Activated CD8-positive, alpha-beta T cell treated with anti-CD3 and anti-CD28 coated beads for 36 hours (primary cell): ENCODE measurements around the gene SLC4A4. TPM values are rescaled to one million over a fixed set of nuclear protein-coding genes. Genes with fewer than 3 reads are reported as not detected.

Experiments
- ATAC-seq: fragments of 200-7000 bp; cut with Tn5 transposase; one replicate; pipeline ENCODE4 v1.10.0; 2021; ENCODE audit warnings: mild to moderate bottlenecking, moderate library complexity
- CTCF ChIA-PET: fragments of 350-600 bp; sonication (Branson Sonifier 250); formaldehyde crosslinking; loops from one replicate; lab custom pipeline; 2021; ENCODE audit warnings: antibody characterized with exemption; lab: Charles Lee
- POLR2A ChIA-PET: fragments of 350-600 bp; sonication (Branson Sonifier 250); formaldehyde crosslinking; loops from one replicate; lab custom pipeline; 2021; ENCODE audit warnings: antibody characterized with exemption; lab: Charles Lee
- DNase-seq: peaks from one replicate; pipeline ENCODE4 v3.0.0-alpha.2; 2020
- H3K27ac Mint-ChIP-seq: one replicate; pipeline ENCODE4 v1.8.0; 2021; ENCODE audit warnings: mild to moderate bottlenecking, mixed read lengths
- H3K27me3 Mint-ChIP-seq: one replicate; pipeline ENCODE4 v1.8.0; 2021; ENCODE audit warnings: mixed read lengths
- H3K36me3 Mint-ChIP-seq: one replicate; pipeline ENCODE4 v1.8.0; 2021; ENCODE audit warnings: low read depth, mixed read lengths
- H3K4me1 Mint-ChIP-seq: one replicate; pipeline ENCODE4 v1.8.0; 2021; ENCODE audit warnings: low read depth, mixed read lengths
- H3K4me3 Mint-ChIP-seq: one replicate; pipeline ENCODE4 v1.8.0; 2021; ENCODE audit warnings: mild to moderate bottlenecking, moderate library complexity, mixed read lengths
- H3K9me3 Mint-ChIP-seq: one replicate; pipeline ENCODE4 v1.8.0; 2021; ENCODE audit warnings: mixed read lengths
- CTCF ChIP-seq: fragments of 200-600 bp; IDR thresholded peaks from one replicate; pipeline ENCODE4 v1.8.0; 2022; ENCODE audit warnings: antibody characterized with exemption, mild to moderate bottlenecking
- intact Hi-C: fragments of 100-400 bp; cut with micrococcal nuclease; formaldehyde crosslinking; loops from one replicate; pipeline ENCODE4 v1.10.0; 2022
- total RNA-seq, 2 experiments: library from RNA; stranded (reverse); gene quantifications; one replicate each; pipeline ENCODE4 v1.2.3, GENCODE V29; 2021

The SLC4A4 gene
- under 1 TPM; 0.59 to 0.81 TPM for total RNA-seq

DNA sequence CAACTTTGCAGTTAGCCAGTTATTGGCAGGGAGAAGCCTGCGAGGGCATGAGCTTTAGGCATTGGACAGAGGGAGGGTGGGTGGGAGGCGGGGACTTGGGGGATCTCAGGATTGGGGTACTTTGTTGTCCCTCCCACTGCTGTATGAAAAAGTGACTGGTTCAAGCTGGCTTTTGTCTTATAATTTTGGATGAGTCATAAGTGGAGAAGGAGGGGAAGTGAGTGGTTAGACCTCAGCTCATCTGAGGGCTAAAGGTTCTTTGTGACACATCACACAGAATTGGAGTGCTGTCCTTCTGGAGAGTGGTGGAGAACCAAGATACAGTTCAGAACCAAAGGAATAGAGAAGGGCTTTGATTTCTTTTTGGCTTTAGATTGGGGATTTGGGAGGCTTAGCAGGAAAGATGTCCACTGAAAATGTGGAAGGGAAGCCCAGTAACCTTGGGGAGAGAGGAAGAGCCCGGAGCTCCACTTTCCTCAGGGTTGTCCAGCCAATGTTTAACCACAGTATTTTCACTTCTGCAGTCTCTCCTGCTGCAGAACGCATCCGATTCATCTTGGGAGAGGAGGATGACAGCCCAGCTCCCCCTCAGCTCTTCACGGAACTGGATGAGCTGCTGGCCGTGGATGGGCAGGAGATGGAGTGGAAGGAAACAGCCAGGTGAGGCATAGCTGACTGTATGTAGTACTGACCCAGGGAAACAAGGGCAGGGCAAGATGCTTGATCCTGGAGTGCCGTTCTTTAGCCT is at the start of gene SLC4A4:
SLC4A4 (plus strand) TSS at position 175 of the 748 bp plus-strand sequence.
- no peak for TF ChIP-seq CTCF
- ChIA-PET CTCF (interaction anchor here (1.7 kb wide), 1 partner anchor 15 kb away, joined by 5 read pairs; no protein-coding TSS in a partner anchor), POLR2A (no interaction called here)
- no peaks in the 10 kb centered on the region for H3K9me3 Mint-ChIP-seq
- H3K27me3 Mint-ChIP-seq = peaks cover 4% of the 10 kb centered on the region
- no peaks in the 10 kb centered on the region for H3K36me3 Mint-ChIP-seq
- no peak within 1 kb of the TSS for H3K4me3 Mint-ChIP-seq
- DNase-seq (peak; percentile 28), ATAC-seq (peak; percentile 96)
- intact Hi-C loops = no loop called here
- peaks cover 9% of the 10 kb centered on the region for H3K4me1 Mint-ChIP-seq
- no peak within 1 kb of the TSS for H3K27ac Mint-ChIP-seq

- H3K27ac Mint-ChIP-seq = no peak overlapping the region
- no peak overlapping the region for H3K4me3 Mint-ChIP-seq
- TF ChIP-seq CTCF = no peak
- no peaks in the 10 kb centered on the region for H3K36me3 Mint-ChIP-seq
- H3K4me1 Mint-ChIP-seq = no peaks in the 10 kb centered on the region
- ATAC-seq (no peak), DNase-seq (no peak)
- POLR2A ChIA-PET = no interaction called here
- H3K9me3 Mint-ChIP-seq = no peaks in the 10 kb centered on the region
- peaks cover 1% of the 10 kb centered on the region for H3K27me3 Mint-ChIP-seq
- CTCF ChIA-PET = no interaction called here
- intact Hi-C loops = no loop called here
Observed at GRCh38 chr4:71290074-71290473, 48.7 kb upstream of the SLC4A4 start.

GRCh38 chr4:71290476-71290875 is 48.3 kb upstream of the SLC4A4 start:
- ATAC-seq (no peak), DNase-seq (no peak)
- H3K27me3 Mint-ChIP-seq = peaks cover 2% of the 10 kb centered on the region
- ChIA-PET CTCF (no interaction called here), POLR2A (no interaction called here)
- TF ChIP-seq CTCF = no peak
- no peaks in the 10 kb centered on the region for H3K36me3 Mint-ChIP-seq
- H3K9me3 Mint-ChIP-seq = no peaks in the 10 kb centered on the region
- H3K27ac Mint-ChIP-seq = no peak overlapping the region
- no peak overlapping the region for H3K4me3 Mint-ChIP-seq
- H3K4me1 Mint-ChIP-seq = no peaks in the 10 kb centered on the region
- intact Hi-C loops = no loop called here

GRCh38 chr4:71292228-71292627 is 46.6 kb upstream of the SLC4A4 start:
- no peak for TF ChIP-seq CTCF
- no peaks in the 10 kb centered on the region for H3K4me1 Mint-ChIP-seq
- POLR2A ChIA-PET = interaction anchor here (0.6 kb wide), 1 partner anchor 166 kb away, joined by 5 read pairs; no protein-coding TSS in a partner anchor

GRCh38 chr4:71293705-71294104 is 45.1 kb upstream of the SLC4A4 start:
- ATAC-seq (no peak), DNase-seq (no peak)
- intact Hi-C loops = no loop called here
- TF ChIP-seq CTCF = no peak
- H3K4me1 Mint-ChIP-seq = no peaks in the 10 kb centered on the region
- CTCF ChIA-PET = interaction anchor here (1.5 kb wide), 1 partner anchor 12 kb away, joined by 3 read pairs; no protein-coding TSS in a partner anchor
- POLR2A ChIA-PET = no interaction called here
- no peak overlapping the region for H3K27ac Mint-ChIP-seq
- no peak overlapping the region for H3K4me3 Mint-ChIP-seq
- H3K36me3 Mint-ChIP-seq = no peaks in the 10 kb centered on the region
- H3K27me3 Mint-ChIP-seq = peaks cover 3% of the 10 kb centered on the region
- H3K9me3 Mint-ChIP-seq = no peaks in the 10 kb centered on the region

More at GRCh38 chr4:71292228-71292627, 46.6 kb upstream of the SLC4A4 start:
- no peak for DNase-seq
- Mint-ChIP-seq H3K4me3 (no peak overlapping the region), H3K9me3 (no peaks in the 10 kb centered on the region), H3K27ac (no peak overlapping the region), H3K27me3 (peaks cover 3% of the 10 kb centered on the region), H3K36me3 (no peaks in the 10 kb centered on the region)
- CTCF ChIA-PET = no interaction called here
- intact Hi-C loops = no loop called here
- no peak for ATAC-seq
